SK-N-SH treated with all-trans-retinoic acid at 6 μM for 48 hours (cell line): ENCODE data around the gene TSPAN9.

Experiments
- ATAC-seq: fragments of 200-7000 bp; cut with Tn5 transposase; 3 replicates; pipeline ENCODE4 v1.9.1; 2020; ENCODE audit warnings: mild to moderate bottlenecking, moderate library complexity
- ARNTL ChIP-seq: fragments of 450-650 bp; formaldehyde crosslinking; IDR thresholded peaks from 2 replicates; pipeline ENCODE4 v1.5.0; 2020; ENCODE audit warnings: low read depth, mild to moderate bottlenecking, moderate library complexity, borderline replicate concordance
- BACH2 ChIP-seq: fragments of 250-450 bp; sonication (Bioruptor Pico); IDR thresholded peaks from 2 replicates; pipeline ENCODE4 v1.9.0; 2021; ENCODE audit warnings: mild to moderate bottlenecking, borderline replicate concordance
- CSDC2 ChIP-seq: fragments of 250-450 bp; sonication (Bioruptor Pico); IDR thresholded peaks from 2 replicates; pipeline ENCODE4 v1.5.0; 2020; ENCODE audit warnings: mild to moderate bottlenecking, moderate library complexity
- CSRNP3 ChIP-seq: fragments of 250-450 bp; sonication (Bioruptor Pico); IDR thresholded peaks from 2 replicates; pipeline ENCODE4 v1.5.1; 2021; ENCODE audit warnings: mild to moderate bottlenecking, moderate library complexity
- ESRRG ChIP-seq: fragments of 250-450 bp; sonication (Bioruptor Pico); IDR thresholded peaks from 2 replicates; pipeline ENCODE4 v1.6.1; 2021; ENCODE audit warnings: mild to moderate bottlenecking
- ISL1 ChIP-seq: fragments of 250-450 bp; sonication (Bioruptor Pico); IDR thresholded peaks from 2 replicates; pipeline ENCODE4 v2.1.2; 2022; ENCODE audit warnings: mild to moderate bottlenecking, moderate library complexity
- OSR1 ChIP-seq: fragments of 250-450 bp; sonication (Bioruptor Pico); IDR thresholded peaks from 2 replicates; pipeline ENCODE4 v1.8.0; 2022; ENCODE audit warnings: moderate library complexity, mild to moderate bottlenecking, inconsistent platforms
- PATZ1 ChIP-seq: fragments of 250-450 bp; sonication (Bioruptor Pico); IDR thresholded peaks from 2 replicates; pipeline ENCODE4 v1.8.0; 2020; ENCODE audit warnings: mild to moderate bottlenecking, moderate library complexity, borderline replicate concordance
- PPARA ChIP-seq: fragments of 250-450 bp; sonication (Bioruptor Pico); IDR thresholded peaks from 2 replicates; pipeline ENCODE4 v1.5.0; 2020; ENCODE audit warnings: mild to moderate bottlenecking, borderline replicate concordance
- SNAI2 ChIP-seq: fragments of 250-450 bp; sonication (Bioruptor Pico); IDR thresholded peaks from 2 replicates; pipeline ENCODE4 v1.5.0; 2020; ENCODE audit warnings: mild to moderate bottlenecking, moderate library complexity
- TOX ChIP-seq: fragments of 250-450 bp; sonication (Bioruptor Pico); IDR thresholded peaks from 2 replicates; pipeline ENCODE4 v1.8.0; 2021; ENCODE audit warnings: mild to moderate bottlenecking, moderate library complexity, borderline replicate concordance
- TSHZ2 ChIP-seq: fragments of 250-450 bp; sonication (Bioruptor Pico); IDR thresholded peaks from 2 replicates; pipeline ENCODE4 v1.5.0; 2020; ENCODE audit warnings: mild to moderate bottlenecking, moderate library complexity
- ZC3H10 ChIP-seq: fragments of 250-450 bp; sonication (Bioruptor Pico); IDR thresholded peaks from 2 replicates; pipeline ENCODE4 v1.5.1; 2021; ENCODE audit warnings: mild to moderate bottlenecking, moderate library complexity
- ZFP30 ChIP-seq: fragments of 450-650 bp; formaldehyde crosslinking; IDR thresholded peaks from 2 replicates; pipeline ENCODE4 v1.5.0; 2022; ENCODE audit warnings: mild to moderate bottlenecking, moderate library complexity
- ZNF70 ChIP-seq: fragments of 450-650 bp; formaldehyde crosslinking; IDR thresholded peaks from 2 replicates; pipeline ENCODE4 v1.5.0; 2020; ENCODE audit warnings: mild to moderate bottlenecking, moderate library complexity
- ZNF8 ChIP-seq: fragments of 450-650 bp; formaldehyde crosslinking; IDR thresholded peaks from 2 replicates; pipeline ENCODE4 v1.5.0; 2020; ENCODE audit warnings: mild to moderate bottlenecking, moderate library complexity
- TF ChIP-seq, protein P1 (sequence below): fragments of 250-450 bp; sonication (Bioruptor Pico); IDR thresholded peaks from 2 replicates; pipeline ENCODE4 v1.8.0; 2021; ENCODE audit warnings: low read depth, mild to moderate bottlenecking, moderate library complexity, borderline replicate concordance

Gene TSPAN9

DNA sequence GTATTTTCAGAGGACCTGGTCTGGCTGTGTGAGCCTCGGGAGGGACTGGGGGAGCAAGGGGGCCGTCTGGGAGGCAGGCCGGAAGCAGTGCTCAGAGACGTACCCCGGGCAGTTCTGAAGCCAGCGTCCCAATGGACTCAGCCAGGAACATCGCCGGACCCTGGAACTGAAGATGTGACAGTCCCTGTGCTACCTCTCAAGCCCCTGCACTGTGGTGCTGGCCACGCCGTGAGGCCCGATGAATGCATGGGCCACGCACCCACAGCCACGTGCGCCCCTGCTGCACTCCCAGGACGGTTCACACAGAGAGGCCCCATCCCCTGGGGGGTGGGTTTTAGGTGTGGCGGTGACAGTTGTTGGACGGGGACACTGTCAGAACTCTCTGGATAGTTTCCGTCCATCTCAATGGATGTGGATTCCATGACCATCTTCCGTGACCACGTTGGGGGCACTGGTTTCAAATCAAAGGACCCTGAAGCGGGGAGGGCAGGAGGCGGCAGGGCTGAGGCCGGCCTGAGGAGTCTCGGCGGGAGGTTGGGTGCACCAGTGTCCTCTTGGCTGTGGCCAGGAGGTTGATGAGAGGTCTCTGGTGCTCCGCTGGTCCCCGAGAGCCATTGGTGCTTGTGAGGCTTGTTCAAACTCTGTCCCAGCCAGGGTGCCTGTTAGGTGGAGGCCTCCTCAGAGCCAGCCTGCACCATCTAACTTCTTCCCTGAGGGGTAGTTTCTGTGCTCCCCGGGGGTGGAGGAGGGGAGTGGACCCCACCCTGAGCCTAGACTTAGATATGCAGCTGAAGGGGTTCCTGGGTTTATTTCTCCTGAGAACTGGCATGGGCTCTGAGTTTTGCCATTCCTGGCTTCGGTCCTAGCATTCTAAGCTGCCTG, 36.3 kb upstream of the TSPAN9 start:
- TF ChIP-seq CSRNP3 (CRISPR knock-in tag) (no peak), ZC3H10 (no peak), SNAI2 (CRISPR knock-in tag) (no peak), ESRRG (CRISPR knock-in tag) (no peak), ARNTL (CRISPR knock-in tag) (no peak), PPARA (no peak), CSDC2 (CRISPR knock-in tag) (no peak), ISL1 (CRISPR knock-in tag) (no peak), BACH2 (CRISPR knock-in tag) (no peak), PATZ1 (CRISPR knock-in tag) (no peak), ZNF70 (CRISPR knock-in tag) (no peak), ZNF8 (no peak), ZFP30 (CRISPR knock-in tag) (no peak), TOX (no peak), TSHZ2 (CRISPR knock-in tag) (no peak), OSR1 (CRISPR knock-in tag) (no peak)
- TF ChIP-seq, protein P1, sequence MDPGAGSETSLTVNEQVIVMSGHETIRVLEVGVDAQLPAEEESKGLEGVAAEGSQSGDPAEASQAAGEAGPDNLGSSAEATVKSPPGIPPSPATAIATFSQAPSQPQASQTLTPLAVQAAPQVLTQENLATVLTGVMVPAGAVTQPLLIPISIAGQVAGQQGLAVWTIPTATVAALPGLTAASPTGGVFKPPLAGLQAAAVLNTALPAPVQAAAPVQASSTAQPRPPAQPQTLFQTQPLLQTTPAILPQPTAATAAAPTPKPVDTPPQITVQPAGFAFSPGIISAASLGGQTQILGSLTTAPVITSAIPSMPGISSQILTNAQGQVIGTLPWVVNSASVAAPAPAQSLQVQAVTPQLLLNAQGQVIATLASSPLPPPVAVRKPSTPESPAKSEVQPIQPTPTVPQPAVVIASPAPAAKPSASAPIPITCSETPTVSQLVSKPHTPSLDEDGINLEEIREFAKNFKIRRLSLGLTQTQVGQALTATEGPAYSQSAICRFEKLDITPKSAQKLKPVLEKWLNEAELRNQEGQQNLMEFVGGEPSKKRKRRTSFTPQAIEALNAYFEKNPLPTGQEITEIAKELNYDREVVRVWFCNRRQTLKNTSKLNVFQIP (CRISPR knock-in tag), result no peak
- ATAC-seq, result peak; percentile 17

DNA sequence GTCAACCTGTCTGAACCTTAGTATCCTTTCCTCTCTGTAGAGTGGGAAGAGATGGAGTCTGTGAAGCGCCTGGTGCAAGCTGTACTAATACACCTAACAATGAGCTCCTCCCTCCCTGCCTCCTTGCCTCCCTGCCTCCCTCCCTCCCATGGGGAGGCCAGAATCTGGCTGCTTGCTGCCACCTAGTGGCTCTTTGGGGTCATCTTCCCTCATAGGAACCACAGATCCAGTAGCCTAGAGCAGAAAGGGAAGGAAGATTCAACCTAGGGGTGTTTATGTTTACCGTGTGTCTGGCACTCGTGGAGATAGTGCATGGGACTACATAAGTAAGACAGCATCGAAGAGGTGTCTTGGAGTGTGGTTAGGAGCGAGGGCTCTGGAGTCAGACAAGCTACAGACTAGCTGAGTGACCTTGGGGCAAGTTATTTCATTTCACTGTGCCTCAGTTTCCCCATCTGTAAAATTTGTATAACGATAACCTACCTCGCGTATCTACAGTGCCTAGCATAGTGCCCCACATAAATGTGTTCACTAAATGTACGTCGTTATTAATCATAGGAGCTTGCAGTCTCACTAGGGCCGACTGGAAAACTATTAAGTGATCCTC, 35.5 kb upstream of the TSPAN9 start:
- TF ChIP-seq ZC3H10 (no peak), CSRNP3 (CRISPR knock-in tag) (no peak), TOX (no peak), OSR1 (CRISPR knock-in tag) (no peak), CSDC2 (CRISPR knock-in tag) (no peak), ZFP30 (CRISPR knock-in tag) (no peak), ARNTL (CRISPR knock-in tag) (no peak), ISL1 (CRISPR knock-in tag) (no peak), TSHZ2 (CRISPR knock-in tag) (no peak), ZNF70 (CRISPR knock-in tag) (no peak)
- peak; percentile 93 for ATAC-seq
